HUES64 (cell line): ENCODE measurements around the gene SATB2.

ENCODE experiments used
- H3K27ac ChIP-seq: 2 replicates; pipeline ENCODE4 v1.7.0; 2013; ENCODE audit warnings: low read depth, low read length, inconsistent platforms
- H3K27me3 ChIP-seq: 2 replicates; pipeline ENCODE4 v1.6.1; 2013; ENCODE audit warnings: mild to moderate bottlenecking, low read length; ENCODE audit not compliant: insufficient read depth
- H3K36me3 ChIP-seq: 2 replicates; pipeline ENCODE4 v1.6.1; 2013; ENCODE audit warnings: mild to moderate bottlenecking, low read length; ENCODE audit not compliant: insufficient read depth
- H3K4me1 ChIP-seq: 2 replicates; pipeline ENCODE4 v1.6.1; 2013; ENCODE audit warnings: mild to moderate bottlenecking, low read length, moderate library complexity; ENCODE audit not compliant: insufficient read depth
- H3K4me3 ChIP-seq: 2 replicates; pipeline ENCODE4 v1.5.1; 2013; ENCODE audit warnings: mild to moderate bottlenecking, low read length, moderate library complexity
- H3K9ac ChIP-seq: 2 replicates; pipeline ENCODE4 v1.6.1; 2013; ENCODE audit warnings: mild to moderate bottlenecking, low read depth, low read length
- H3K9me3 ChIP-seq: 2 replicates; pipeline ENCODE4 v1.6.1; 2013; ENCODE audit warnings: low read depth, low read length; ENCODE audit not compliant: insufficient read depth
- WGBS: fragments of 150-250, 120-280 bp; methylation state at CpG from one replicate; pipeline ENCODE4 v1.1.7; 2013; ENCODE audit warnings: missing lambda C conversion rate; 5-methylcytosine and 5-hydroxymethylcytosine counted together

SATB2 gene

GRCh38 chr2:199279146-199279545 lies 178.6 kb downstream of the SATB2 start:
- Histone ChIP-seq H3K27me3 (no peaks in the 10 kb centered on the region), H3K4me1 (no peaks in the 10 kb centered on the region), H3K36me3 (no peaks in the 10 kb centered on the region), H3K9ac (no peak overlapping the region), H3K27ac (no peak overlapping the region), H3K9me3 (0 out of 2 replicates have a peak, but pooled peaks cover 2% of the 10 kb centered on the region), H3K4me3 (no peak overlapping the region)

GRCh38 chr2:199278099-199278498 lies 179.6 kb downstream of the SATB2 start:
- Histone ChIP-seq H3K36me3 (no peaks in the 10 kb centered on the region), H3K27ac (no peak overlapping the region), H3K4me3 (no peak overlapping the region), H3K4me1 (no peaks in the 10 kb centered on the region), H3K9ac (no peak overlapping the region), H3K9me3 (no peaks in the 10 kb centered on the region), H3K27me3 (no peaks in the 10 kb centered on the region)
- 88% methylated on average over 5 of the region's 5 CpGs for WGBS

- Histone ChIP-seq H3K36me3 (no peaks in the 10 kb centered on the region), H3K9me3 (no peaks in the 10 kb centered on the region), H3K27ac (no peak overlapping the region), H3K4me1 (peaks cover 12% of the 10 kb centered on the region), H3K27me3 (no peaks in the 10 kb centered on the region), H3K4me3 (no peak overlapping the region), H3K9ac (no peak overlapping the region)
- WGBS: 100% methylated on average over 1 of the region's 1 CpG
Measured at GRCh38 chr2:199273042-199273511, 184.7 kb downstream of the SATB2 start.

GRCh38 chr2:199261936-199262335 lies 195.8 kb downstream of the SATB2 start:
- Histone ChIP-seq H3K4me1 (no peaks in the 10 kb centered on the region), H3K9me3 (peaks cover 18% of the 10 kb centered on the region), H3K27ac (no peak overlapping the region), H3K36me3 (no peaks in the 10 kb centered on the region), H3K9ac (no peak overlapping the region), H3K4me3 (no peak overlapping the region), H3K27me3 (no peaks in the 10 kb centered on the region)

GRCh38 chr2:199261239-199261638 lies 196.5 kb downstream of the SATB2 start:
- Histone ChIP-seq H3K27me3 (no peaks in the 10 kb centered on the region), H3K9me3 (peaks cover 18% of the 10 kb centered on the region), H3K27ac (no peak overlapping the region), H3K9ac (no peak overlapping the region), H3K4me1 (no peaks in the 10 kb centered on the region), H3K36me3 (no peaks in the 10 kb centered on the region), H3K4me3 (no peak overlapping the region)
- 86% methylated on average over 1 of the region's 1 CpG for WGBS

GRCh38 chr2:199259671-199260070 lies 198.1 kb downstream of the SATB2 start:
- no peaks in the 10 kb centered on the region for H3K4me1 ChIP-seq
- no peak overlapping the region for H3K9ac ChIP-seq
- no peaks in the 10 kb centered on the region for H3K27me3 ChIP-seq
- no peak overlapping the region for H3K27ac ChIP-seq
- peaks cover 18% of the 10 kb centered on the region for H3K9me3 ChIP-seq
- no peak overlapping the region for H3K4me3 ChIP-seq
- WGBS: 98% methylated on average over 2 of the region's 2 CpGs
- no peaks in the 10 kb centered on the region for H3K36me3 ChIP-seq

GRCh38 chr2:199258291-199258690 lies 199.4 kb downstream of the SATB2 start:
- Histone ChIP-seq H3K4me1 (no peaks in the 10 kb centered on the region), H3K27ac (no peak overlapping the region), H3K4me3 (no peak overlapping the region), H3K9me3 (peaks cover 7% of the 10 kb centered on the region; the same call in 1 of the 2 replicates), H3K36me3 (no peaks in the 10 kb centered on the region), H3K9ac (no peak overlapping the region), H3K27me3 (no peaks in the 10 kb centered on the region)

- Histone ChIP-seq H3K4me3 (no peak overlapping the region), H3K4me1 (no peaks in the 10 kb centered on the region), H3K27ac (no peak overlapping the region), H3K27me3 (no peaks in the 10 kb centered on the region), H3K36me3 (no peaks in the 10 kb centered on the region), H3K9me3 (0 out of 2 replicates have a peak, but pooled peaks cover 3% of the 10 kb centered on the region), H3K9ac (no peak overlapping the region)
- WGBS: 94% methylated on average over 7 of the region's 7 CpGs
Measured at GRCh38 chr2:199257261-199258224, 200.2 kb downstream of the SATB2 start.

- Histone ChIP-seq H3K36me3 (no peaks in the 10 kb centered on the region), H3K27me3 (no peaks in the 10 kb centered on the region), H3K4me3 (no peak overlapping the region), H3K9ac (no peak overlapping the region), H3K27ac (no peak overlapping the region), H3K9me3 (no peaks in the 10 kb centered on the region), H3K4me1 (no peaks in the 10 kb centered on the region)
- WGBS: 97% methylated on average over 3 of the region's 3 CpGs
Measured at GRCh38 chr2:199230091-199230490, 227.6 kb downstream of the SATB2 start.

GRCh38 chr2:199228887-199229819 lies 228.6 kb downstream of the SATB2 start:
- H3K4me3 ChIP-seq: no peak overlapping the region
- no peaks in the 10 kb centered on the region for H3K9me3 ChIP-seq
- H3K27ac ChIP-seq: no peak overlapping the region
- WGBS: 96% methylated on average over 19 of the region's 19 CpGs
- no peaks in the 10 kb centered on the region for H3K27me3 ChIP-seq
- H3K36me3 ChIP-seq: no peaks in the 10 kb centered on the region
- no peak overlapping the region for H3K9ac ChIP-seq
- no peaks in the 10 kb centered on the region for H3K4me1 ChIP-seq

GRCh38 chr2:199223791-199224190 lies 233.9 kb downstream of the SATB2 start:
- H3K4me3 ChIP-seq: no peak overlapping the region
- no peaks in the 10 kb centered on the region for H3K27me3 ChIP-seq
- WGBS: 96% methylated on average over 6 of the region's 6 CpGs
- H3K36me3 ChIP-seq: no peaks in the 10 kb centered on the region
- H3K4me1 ChIP-seq: no peaks in the 10 kb centered on the region
- H3K27ac ChIP-seq: no peak overlapping the region
- H3K9ac ChIP-seq: no peak overlapping the region
- no peaks in the 10 kb centered on the region for H3K9me3 ChIP-seq
